Measurements from ENCODE around the gene GRK2.

The GRK2 gene

GRCh38 chr11:67278939-67279588, 12.8 kb downstream of the GRK2 start:
- H3K9me3 ChIP-seq (ENCODE audit: insufficient read depth, low read length), result no peaks in the 10 kb centered on the region
- peaks cover 30% of the 10 kb centered on the region for H3K4me1 ChIP-seq (ENCODE audit: low read length)
- no peak overlapping the region for H3K4me2 ChIP-seq (ENCODE audit: low read length)
- H3K79me2 ChIP-seq (ENCODE audit: low read length), result peaks cover 48% of the 10 kb centered on the region
- H3K27ac ChIP-seq (ENCODE audit: low read length), result no peak overlapping the region; the same call in 1 of the 2 replicates
- no peak overlapping the region for H3K9ac ChIP-seq (ENCODE audit: low read length)
- no peak overlapping the region for H3K4me3 ChIP-seq (ENCODE audit: low read length)
- no peak overlapping the region for H2AFZ ChIP-seq (ENCODE audit: low read depth, low read length)
- no peaks in the 10 kb centered on the region for H3K27me3 ChIP-seq (ENCODE audit: low read depth, low read length)
- H4K20me1 ChIP-seq (ENCODE audit: insufficient read depth, low read length), result peaks cover 5% of the 10 kb centered on the region; the same call in 1 of the 2 replicates
- H3K36me3 ChIP-seq (replicated peaks; ENCODE audit: low read depth, low read length), result peaks cover 62% of the 10 kb centered on the region
- TF ChIP-seq CTCF (IDR thresholded peaks at IDR 0.05; ENCODE audit: low read depth, low read length) (no peak), EZH2phosphoT487 (IDR thresholded peaks at IDR 0.05; ENCODE audit: low read depth) (no peak)

GRCh38 chr11:67279589-67280340, 13.5 kb downstream of the GRK2 start:
- Histone ChIP-seq H2AFZ (ENCODE audit: low read depth, low read length) (no peak overlapping the region), H3K27me3 (ENCODE audit: low read depth, low read length) (no peaks in the 10 kb centered on the region), H3K36me3 (replicated peaks; ENCODE audit: low read depth, low read length) (peaks cover 65% of the 10 kb centered on the region), H3K79me2 (ENCODE audit: low read length) (peaks cover 41% of the 10 kb centered on the region), H3K4me3 (ENCODE audit: low read length) (no peak overlapping the region), H3K9ac (ENCODE audit: low read length) (no peak overlapping the region), H3K4me2 (ENCODE audit: low read length) (no peak overlapping the region), H3K9me3 (ENCODE audit: insufficient read depth, low read length) (no peaks in the 10 kb centered on the region), H3K27ac (ENCODE audit: low read length) (no peak overlapping the region), H4K20me1 (ENCODE audit: insufficient read depth, low read length) (peaks cover 1% of the 10 kb centered on the region; the same call in 1 of the 2 replicates), H3K4me1 (ENCODE audit: low read length) (peaks cover 30% of the 10 kb centered on the region)
- TF ChIP-seq CTCF (IDR thresholded peaks at IDR 0.05; ENCODE audit: low read depth, low read length) (no peak), EZH2phosphoT487 (IDR thresholded peaks at IDR 0.05; ENCODE audit: low read depth) (no peak)

- H4K20me1 ChIP-seq (ENCODE audit: insufficient read depth, low read length), result no peaks in the 10 kb centered on the region; the same call in 1 of the 2 replicates
- H3K4me2 ChIP-seq (ENCODE audit: low read length), result no peak overlapping the region
- H3K79me2 ChIP-seq (ENCODE audit: low read length), result peaks cover 35% of the 10 kb centered on the region
- no peak overlapping the region for H2AFZ ChIP-seq (ENCODE audit: low read depth, low read length)
- H3K9me3 ChIP-seq (ENCODE audit: insufficient read depth, low read length), result no peaks in the 10 kb centered on the region
- H3K27me3 ChIP-seq (ENCODE audit: low read depth, low read length), result no peaks in the 10 kb centered on the region
- peaks cover 30% of the 10 kb centered on the region for H3K4me1 ChIP-seq (ENCODE audit: low read length)
- peaks cover 71% of the 10 kb centered on the region for H3K36me3 ChIP-seq (replicated peaks; ENCODE audit: low read depth, low read length)
- H3K4me3 ChIP-seq (ENCODE audit: low read length), result no peak overlapping the region
- no peak overlapping the region for H3K9ac ChIP-seq (ENCODE audit: low read length)
- H3K27ac ChIP-seq (ENCODE audit: low read length), result no peak overlapping the region
- TF ChIP-seq CTCF (IDR thresholded peaks at IDR 0.05; ENCODE audit: low read depth, low read length) (no peak), EZH2phosphoT487 (IDR thresholded peaks at IDR 0.05; ENCODE audit: low read depth) (no peak)
These were observed 14.1 kb downstream of the GRK2 start for GRCh38 chr11:67280341-67280787.

- Histone ChIP-seq H3K4me1 (ENCODE audit: low read length) (peaks cover 25% of the 10 kb centered on the region), H2AFZ (ENCODE audit: low read depth, low read length) (no peak overlapping the region), H3K9me3 (ENCODE audit: insufficient read depth, low read length) (no peaks in the 10 kb centered on the region), H3K27me3 (ENCODE audit: low read depth, low read length) (no peaks in the 10 kb centered on the region), H3K36me3 (replicated peaks; ENCODE audit: low read depth, low read length) (peaks cover 76% of the 10 kb centered on the region), H3K4me2 (ENCODE audit: low read length) (no peak overlapping the region), H3K79me2 (ENCODE audit: low read length) (peaks cover 29% of the 10 kb centered on the region), H3K27ac (ENCODE audit: low read length) (no peak overlapping the region), H3K9ac (ENCODE audit: low read length) (no peak overlapping the region), H4K20me1 (ENCODE audit: insufficient read depth, low read length) (no peaks in the 10 kb centered on the region; the same call in 1 of the 2 replicates), H3K4me3 (ENCODE audit: low read length) (no peak overlapping the region)
- TF ChIP-seq EZH2phosphoT487 (IDR thresholded peaks at IDR 0.05; ENCODE audit: low read depth), result no peak
- TF ChIP-seq CTCF (IDR thresholded peaks at IDR 0.05; ENCODE audit: low read depth, low read length), result no peak
These were observed 14.7 kb downstream of the GRK2 start for GRCh38 chr11:67280788-67281551.
